PFSK-1 (cell line): ENCODE results near the gene KIAA1328.

Source experiments
- POLR2AphosphoS5 ChIP-seq: IDR thresholded peaks from 2 replicates; pipeline ENCODE4 v1.6.1; 2012; ENCODE audit warnings: low read depth, mild to moderate bottlenecking, control low read depth, low read length, moderate library complexity
- REST ChIP-seq, 2 experiments: IDR thresholded peaks; 2 replicates each; pipeline versions ENCODE4 v1.6.1 to v1.8.0; 2011 to 2012; ENCODE audit warnings: low read depth in 2 of 2, low read length in 2 of 2, control low read depth in 1 of 2, inconsistent platforms in 1 of 2, mild to moderate bottlenecking in 1 of 2, moderate library complexity in 1 of 2; ENCODE audit not compliant: insufficient read depth in 1 of 2
- SIN3A ChIP-seq: IDR thresholded peaks from 2 replicates; pipeline ENCODE4 v1.6.1; 2012; ENCODE audit warnings: mild to moderate bottlenecking, low read length, moderate library complexity, borderline replicate concordance; ENCODE audit not compliant: insufficient read depth

- no peak for TF ChIP-seq POLR2AphosphoS5
- no peak for TF ChIP-seq SIN3A
- TF ChIP-seq REST (IDR thresholded peaks at IDR 0.05; ENCODE audit: insufficient read depth in 1 of 2, low read depth in 2 of 2, low read length in 2 of 2), result no peak
Measured at GRCh38 chr18:36862182-36862581, 33.3 kb downstream of the KIAA1328 start.
